Fibroblast of villous mesenchyme (primary cell): Measurements from ENCODE around the gene DNER. TPM values are rescaled to one million over a fixed set of nuclear protein-coding genes. Genes with fewer than 3 reads are reported as not detected.
A peak's percentile ranks its signal among the peaks of the same experiment; 100 is the strongest.

ENCODE experiments used
- DNase-seq: peaks from one replicate; pipeline ENCODE4 v3.0.0-alpha.2; 2010; ENCODE audit warnings: low read depth
- H3K4me3 ChIP-seq: 2 replicates; pipeline ENCODE4 v1.5.1; 2011; ENCODE audit warnings: low read depth, mild to moderate bottlenecking, low read length
- total RNA-seq: library from RNA; depleted of rRNA; stranded (reverse); fragments of >200 nt; gene quantifications from 2 replicates; pipeline ENCODE4 v1.2.3, GENCODE V29; 2012
- TF ChIP-seq, protein P1 (sequence below): IDR thresholded peaks from 2 replicates; pipeline ENCODE4 v1.5.1; 2012; ENCODE audit warnings: low read depth, mild to moderate bottlenecking, low read length; ENCODE audit not compliant: insufficient read depth

DNER gene
- total RNA-seq, 1 donor = 0.86 TPM

DNA sequence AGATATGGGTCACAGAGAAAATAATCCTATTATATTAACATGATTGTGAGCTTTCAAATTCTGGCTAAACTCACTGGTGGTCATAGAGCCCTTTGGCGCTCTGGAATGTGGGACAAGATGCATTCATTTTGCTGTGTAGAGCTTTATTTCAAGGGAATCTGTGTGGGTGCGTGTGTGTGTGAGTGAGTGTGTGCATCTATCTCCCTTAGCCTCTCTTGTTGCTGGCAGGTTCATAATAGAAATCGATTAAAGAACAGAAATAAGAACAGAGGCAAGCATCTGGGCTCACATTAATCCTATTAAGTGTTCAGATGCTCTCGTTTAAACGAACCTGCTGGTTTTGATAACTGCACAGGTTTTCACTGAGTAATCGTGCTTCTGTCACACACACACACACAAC is 287.9 kb downstream of the DNER start:
- no peak overlapping the region for H3K4me3 ChIP-seq
- TF ChIP-seq, protein P1, sequence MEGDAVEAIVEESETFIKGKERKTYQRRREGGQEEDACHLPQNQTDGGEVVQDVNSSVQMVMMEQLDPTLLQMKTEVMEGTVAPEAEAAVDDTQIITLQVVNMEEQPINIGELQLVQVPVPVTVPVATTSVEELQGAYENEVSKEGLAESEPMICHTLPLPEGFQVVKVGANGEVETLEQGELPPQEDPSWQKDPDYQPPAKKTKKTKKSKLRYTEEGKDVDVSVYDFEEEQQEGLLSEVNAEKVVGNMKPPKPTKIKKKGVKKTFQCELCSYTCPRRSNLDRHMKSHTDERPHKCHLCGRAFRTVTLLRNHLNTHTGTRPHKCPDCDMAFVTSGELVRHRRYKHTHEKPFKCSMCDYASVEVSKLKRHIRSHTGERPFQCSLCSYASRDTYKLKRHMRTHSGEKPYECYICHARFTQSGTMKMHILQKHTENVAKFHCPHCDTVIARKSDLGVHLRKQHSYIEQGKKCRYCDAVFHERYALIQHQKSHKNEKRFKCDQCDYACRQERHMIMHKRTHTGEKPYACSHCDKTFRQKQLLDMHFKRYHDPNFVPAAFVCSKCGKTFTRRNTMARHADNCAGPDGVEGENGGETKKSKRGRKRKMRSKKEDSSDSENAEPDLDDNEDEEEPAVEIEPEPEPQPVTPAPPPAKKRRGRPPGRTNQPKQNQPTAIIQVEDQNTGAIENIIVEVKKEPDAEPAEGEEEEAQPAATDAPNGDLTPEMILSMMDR = no peak
- no peak for DNase-seq

DNA sequence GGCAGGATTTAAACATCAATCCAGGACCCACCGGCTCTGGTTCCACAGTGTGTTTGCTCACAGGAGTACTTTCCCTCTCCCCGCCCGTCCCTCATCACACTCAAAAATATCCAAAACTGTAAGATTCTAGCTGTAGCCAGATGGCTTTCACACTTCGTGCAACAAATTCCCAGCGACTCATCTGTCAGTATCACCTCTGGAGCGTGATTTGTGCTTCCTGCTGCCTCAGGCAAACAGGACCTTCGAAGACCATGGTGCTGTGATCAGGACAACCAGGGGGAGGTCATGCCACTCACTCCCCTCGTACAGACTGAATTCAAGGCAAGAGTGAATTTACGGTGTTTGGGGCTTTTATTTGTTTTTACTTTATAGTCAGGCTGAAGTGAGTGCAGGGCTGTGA is 288.8 kb downstream of the DNER start:
- DNase-seq = no peak
- H3K4me3 ChIP-seq = no peak overlapping the region
- TF ChIP-seq, protein P1 = no peak

DNA sequence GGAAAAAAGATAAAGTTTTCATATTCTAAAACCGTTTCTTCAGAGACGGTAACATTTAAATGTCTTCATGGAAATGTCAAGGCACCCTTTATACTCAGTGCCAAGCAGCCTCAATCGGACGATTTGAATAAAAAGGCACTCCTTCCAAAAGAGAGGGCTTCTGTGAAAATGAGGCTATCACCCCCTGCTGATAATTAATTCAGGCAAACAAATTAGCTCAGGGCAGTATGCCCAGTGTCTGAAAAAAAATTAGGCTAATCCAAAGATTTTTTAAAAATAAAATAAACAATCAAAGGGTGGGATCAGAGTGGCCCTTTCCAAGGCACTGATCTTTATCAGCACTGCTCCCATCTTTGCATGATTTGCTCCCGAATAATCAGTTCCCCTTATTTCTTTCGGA is 292.3 kb downstream of the DNER start:
- no peak for DNase-seq
- no peak overlapping the region for H3K4me3 ChIP-seq
- TF ChIP-seq, protein P1 = no peak

DNA sequence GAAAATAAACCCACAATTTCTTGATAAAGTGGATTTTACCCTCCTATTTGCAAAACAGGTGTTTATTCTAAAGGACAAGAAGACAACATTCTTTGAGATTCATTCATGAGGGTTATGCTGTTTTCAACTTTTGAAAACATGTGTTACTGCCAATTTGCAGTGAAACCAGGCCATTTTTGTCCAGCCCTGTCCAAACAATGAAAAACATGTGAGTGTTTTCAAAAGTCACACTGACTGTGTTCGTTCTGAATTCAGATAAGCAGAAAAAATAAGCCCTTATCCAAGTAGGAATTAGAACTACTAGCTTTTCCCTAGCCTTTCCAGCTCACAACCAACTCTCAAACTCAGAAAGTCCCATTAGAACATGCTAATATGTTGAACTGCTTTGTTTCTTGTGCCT is 295.2 kb downstream of the DNER start:
- DNase-seq = peak; percentile 52
- TF ChIP-seq, protein P1 = no peak
- no peak overlapping the region for H3K4me3 ChIP-seq

DNA sequence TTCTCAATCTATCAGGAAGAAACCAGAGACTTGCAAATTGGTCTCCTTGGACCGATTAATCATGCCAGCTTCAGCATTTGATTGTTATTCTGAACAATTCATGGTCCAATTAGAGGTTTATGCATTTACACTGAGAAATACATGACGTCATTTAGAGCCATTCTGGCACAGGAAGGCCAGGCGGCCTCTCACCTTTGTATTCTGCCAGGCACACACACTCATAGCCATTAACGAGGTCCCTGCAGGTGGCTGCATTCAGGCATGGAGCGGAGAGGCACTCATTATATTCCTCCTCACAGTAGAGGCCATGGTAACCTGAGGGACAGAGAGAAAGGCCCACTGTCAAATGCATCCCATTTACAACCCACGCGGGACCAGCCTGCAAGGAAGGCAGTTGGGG is 296.4 kb downstream of the DNER start:
- TF ChIP-seq, protein P1 = no peak
- no peak overlapping the region for H3K4me3 ChIP-seq
- no peak for DNase-seq

DNA sequence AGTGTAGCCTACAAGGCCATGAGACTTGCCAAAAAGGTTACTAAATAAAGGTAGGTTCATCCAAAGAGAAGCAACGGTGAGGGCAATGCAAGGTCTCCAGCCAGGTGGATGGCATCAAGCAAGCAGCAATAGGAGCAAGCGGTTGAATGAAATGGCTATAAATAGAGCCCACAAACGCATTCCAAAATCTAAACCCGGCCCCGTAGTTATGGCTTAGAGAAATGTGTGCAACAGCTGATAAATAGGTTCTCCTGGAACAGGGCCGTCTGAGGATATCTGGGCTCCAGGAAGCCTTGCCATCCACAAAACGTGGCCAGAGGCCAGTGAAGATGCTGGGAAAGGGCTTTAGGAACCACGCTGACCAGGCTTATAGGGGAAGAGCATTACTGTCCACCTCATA is 297.2 kb downstream of the DNER start:
- TF ChIP-seq, protein P1 = no peak
- peak; percentile 56 for DNase-seq

DNA sequence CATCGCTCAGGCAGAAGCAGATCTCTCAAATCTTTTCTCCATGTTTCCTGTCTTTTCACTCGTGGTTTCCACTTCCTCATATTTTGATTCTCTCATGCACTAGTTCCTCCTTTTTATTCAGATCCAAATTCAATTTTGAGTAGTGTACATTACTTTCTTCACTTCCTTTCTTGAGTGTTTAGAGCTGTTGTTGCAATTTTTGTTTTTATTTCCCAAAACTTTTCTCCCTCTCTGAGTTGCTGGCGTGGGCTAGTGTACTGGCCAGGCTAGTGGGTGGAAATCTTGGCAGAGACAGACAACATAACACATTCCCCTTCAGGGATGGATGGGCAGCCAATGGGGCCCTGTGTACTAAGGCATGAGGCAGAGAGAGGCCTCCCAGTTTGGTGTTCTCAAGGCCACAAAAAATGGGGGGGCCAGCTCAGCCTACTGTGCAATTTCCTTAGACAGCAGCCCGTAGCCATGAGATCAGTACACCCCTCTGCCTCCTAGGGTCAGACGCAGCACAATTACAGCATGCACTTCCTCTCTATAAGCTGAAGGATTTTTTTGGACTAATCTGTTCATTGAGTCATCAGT is 298.1 kb downstream of the DNER start:
- no peak overlapping the region for H3K4me3 ChIP-seq

More for the DNA sequence above, 297.2 kb downstream of the DNER start:
- no peak overlapping the region for H3K4me3 ChIP-seq

More for the DNA sequence above, 298.1 kb downstream of the DNER start:
- peak; percentile 68 for DNase-seq
- TF ChIP-seq, protein P1 = no peak
